Tibial artery (tissue), 4 donors: ENCODE data around the gene TNKS1BP1.

Source experiments
- DNase-seq, 2 donors: peaks; one replicate each; pipeline ENCODE4 v3.0.0-alpha.2; 2019
- H3K27ac ChIP-seq, 2 donors: fragments of 200-600 bp; sonication (generic) in 1 of 2; 1 replicate in 1 of 2; 2 replicates in 1 of 2; pipeline ENCODE4 v1.5.1; 2018 to 2019; ENCODE audit warnings: mild to moderate bottlenecking in 1 of 2
- H3K27me3 ChIP-seq, 2 donors: fragments of 200-600 bp; sonication (generic) in 1 of 2; one replicate each; pipeline versions ENCODE4 v1.5.1 to v1.6.0; 2016 to 2019
- H3K36me3 ChIP-seq, 3 donors: fragments of 200-600 bp; sonication (generic) in 2 of 3; one replicate each; pipeline ENCODE4 v1.5.1; 2016 to 2019; ENCODE audit warnings: mild to moderate bottlenecking in 2 of 3
- H3K4me1 ChIP-seq, 4 donors: fragments of 200-600 bp; sonication (generic) in 2 of 4; 1 replicate in 3 of 4; 2 replicates in 1 of 4; pipeline ENCODE4 v1.5.1; 2016 to 2019
- H3K4me3 ChIP-seq, 2 donors: fragments of 200-600 bp; sonication (generic) in 1 of 2; 1 replicate in 1 of 2; 2 replicates in 1 of 2; pipeline ENCODE4 v1.5.1; 2018 to 2019; ENCODE audit warnings: mild to moderate bottlenecking in 2 of 2
- H3K9me3 ChIP-seq, 3 donors: fragments of 200-600 bp; sonication (generic) in 1 of 3; one replicate each; pipeline ENCODE4 v1.5.1; 2016 to 2019
- intact Hi-C: fragments of 100-400 bp; cut with DNase I; formaldehyde crosslinking; loops from one replicate; pipeline ENCODE4 v1.15.0; 2023; ENCODE audit warnings: low total_unique reads
- TF ChIP-seq, protein P1 (sequence below), 2 experiments: fragments of 200-600 bp in 1 of 2; fragments of 450-650 bp in 1 of 2; IDR thresholded peaks; one replicate each; pipeline ENCODE4 v1.5.1; 2017 to 2019; ENCODE audit warnings: antibody characterized with exemption in 2 of 2, mild to moderate bottlenecking in 1 of 2, moderate library complexity in 1 of 2

TNKS1BP1 gene

DNA sequence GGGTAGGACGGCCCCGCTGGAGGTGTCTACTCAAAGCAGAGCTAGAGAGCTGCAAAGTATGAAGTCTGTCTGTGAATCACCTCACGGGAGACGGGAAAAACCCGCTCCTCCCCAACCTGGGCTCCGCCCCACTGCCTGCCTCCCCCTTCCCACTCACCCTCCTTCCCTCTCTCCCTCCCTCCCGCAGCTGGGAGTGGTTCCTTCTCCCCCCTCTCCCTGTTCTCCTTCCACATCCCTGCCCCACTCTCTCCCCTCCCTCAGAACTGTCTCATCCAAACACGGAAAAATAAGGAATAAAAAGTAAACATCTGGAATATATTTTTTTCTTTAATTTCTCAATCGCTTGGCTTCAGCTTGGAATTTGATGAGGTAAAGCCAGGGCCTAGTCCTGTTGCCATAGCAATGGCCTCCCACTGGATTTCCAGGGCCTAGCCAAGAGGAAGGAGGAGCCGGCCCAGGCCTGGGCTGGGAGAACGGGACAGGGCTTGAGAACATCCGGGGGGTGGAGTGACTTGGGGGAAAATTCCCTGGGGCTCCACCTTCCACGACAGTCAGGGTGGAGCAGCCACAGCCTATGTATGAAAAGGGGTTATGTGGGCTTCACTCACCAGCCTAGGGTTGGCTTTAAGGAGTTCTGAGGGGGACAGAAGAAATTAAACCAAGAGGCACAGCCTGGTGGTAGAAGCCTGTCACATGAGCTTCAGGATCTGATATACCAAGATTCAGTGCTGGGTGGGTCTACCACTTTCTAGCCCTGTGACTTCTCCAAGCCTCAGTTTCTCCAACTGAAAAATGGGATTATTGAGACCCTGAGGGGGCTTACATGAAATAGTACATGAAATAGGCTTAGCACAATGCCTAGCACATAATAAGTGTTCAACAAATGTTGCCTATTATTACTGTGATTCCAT lies 2.2 kb downstream of the TNKS1BP1 start:
- TF ChIP-seq, protein P1, sequence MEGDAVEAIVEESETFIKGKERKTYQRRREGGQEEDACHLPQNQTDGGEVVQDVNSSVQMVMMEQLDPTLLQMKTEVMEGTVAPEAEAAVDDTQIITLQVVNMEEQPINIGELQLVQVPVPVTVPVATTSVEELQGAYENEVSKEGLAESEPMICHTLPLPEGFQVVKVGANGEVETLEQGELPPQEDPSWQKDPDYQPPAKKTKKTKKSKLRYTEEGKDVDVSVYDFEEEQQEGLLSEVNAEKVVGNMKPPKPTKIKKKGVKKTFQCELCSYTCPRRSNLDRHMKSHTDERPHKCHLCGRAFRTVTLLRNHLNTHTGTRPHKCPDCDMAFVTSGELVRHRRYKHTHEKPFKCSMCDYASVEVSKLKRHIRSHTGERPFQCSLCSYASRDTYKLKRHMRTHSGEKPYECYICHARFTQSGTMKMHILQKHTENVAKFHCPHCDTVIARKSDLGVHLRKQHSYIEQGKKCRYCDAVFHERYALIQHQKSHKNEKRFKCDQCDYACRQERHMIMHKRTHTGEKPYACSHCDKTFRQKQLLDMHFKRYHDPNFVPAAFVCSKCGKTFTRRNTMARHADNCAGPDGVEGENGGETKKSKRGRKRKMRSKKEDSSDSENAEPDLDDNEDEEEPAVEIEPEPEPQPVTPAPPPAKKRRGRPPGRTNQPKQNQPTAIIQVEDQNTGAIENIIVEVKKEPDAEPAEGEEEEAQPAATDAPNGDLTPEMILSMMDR (IDR thresholded peaks at IDR 0.05), result no peak
- H3K4me1 ChIP-seq, result peaks cover 4 to 72% (median 64%) of the 10 kb centered on the region in 4 donors

DNA sequence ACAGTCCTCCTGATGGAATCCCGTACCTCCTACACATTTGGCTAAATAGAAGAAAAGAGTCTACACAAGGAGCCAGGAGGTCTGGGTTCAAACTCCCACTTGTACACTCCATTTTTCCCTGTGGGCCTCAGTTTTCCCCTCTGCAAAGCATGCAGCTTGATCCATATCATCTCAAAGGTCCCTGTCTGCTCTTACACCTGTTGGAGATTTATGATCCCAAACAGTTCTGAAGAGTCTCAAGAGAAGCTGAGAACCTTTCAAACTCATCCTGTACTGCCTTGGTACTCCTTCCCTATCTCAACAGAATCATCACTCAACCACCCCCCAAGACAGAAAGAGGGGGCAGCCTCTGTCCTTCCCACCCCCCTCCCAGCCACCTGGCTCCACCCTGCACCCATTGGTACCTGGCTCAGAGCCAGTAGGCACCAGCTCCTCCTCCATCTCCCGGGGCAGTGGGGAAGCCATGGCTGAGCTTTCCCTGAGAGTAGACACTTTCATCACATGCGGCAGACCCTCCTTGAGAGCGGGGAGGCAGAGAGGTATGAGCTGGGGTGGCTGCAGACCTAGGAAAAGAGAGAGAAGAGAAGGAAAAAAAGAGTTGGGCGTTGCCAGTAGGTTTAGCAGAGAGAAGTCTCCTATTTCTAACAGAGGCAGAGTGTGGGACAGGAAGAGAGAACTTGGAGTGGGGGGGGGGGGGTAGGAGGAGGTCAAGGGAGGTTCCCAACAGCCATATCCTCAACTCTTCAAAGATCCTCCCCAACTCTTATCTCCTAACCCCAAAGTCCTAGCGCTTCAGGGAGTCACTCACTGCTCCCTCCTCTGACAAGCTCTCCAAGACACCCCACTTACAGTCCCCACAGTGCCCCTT lies 3.1 kb downstream of the TNKS1BP1 start:
- H3K9me3 ChIP-seq, result no peaks in the 10 kb centered on the region
- no peak for DNase-seq
- TF ChIP-seq, protein P1 (IDR thresholded peaks at IDR 0.05), result no peak
- intact Hi-C loops, result loop anchor here (1.0 kb wide), 1 partner anchor 10 kb away; no protein-coding TSS in a partner anchor
- H3K27ac ChIP-seq, result peak overlapping the region; percentile 94 to 98
- peak overlapping the region; percentile 81 to 92 for H3K4me3 ChIP-seq
- no peaks in the 10 kb centered on the region for H3K27me3 ChIP-seq
- H3K36me3 ChIP-seq, result peaks cover 42 to 47% (median 43%) of the 10 kb centered on the region in 3 donors
- peaks cover 4 to 78% (median 70%) of the 10 kb centered on the region in 4 donors for H3K4me1 ChIP-seq

More for the DNA sequence above, 2.2 kb downstream of the TNKS1BP1 start:
- peaks cover 42 to 47% (median 42%) of the 10 kb centered on the region in 3 donors for H3K36me3 ChIP-seq
- DNase-seq, result peak; percentile 97 to 98
- intact Hi-C loops, result loop anchor here (1.0 kb wide), 1 partner anchor 11 kb away; no protein-coding TSS in a partner anchor
- H3K27me3 ChIP-seq, result no peaks in the 10 kb centered on the region
- H3K27ac ChIP-seq, result peak overlapping the region; percentile 94 to 98
- peak overlapping the region; percentile 81 to 92 for H3K4me3 ChIP-seq
- no peaks in the 10 kb centered on the region for H3K9me3 ChIP-seq

DNA sequence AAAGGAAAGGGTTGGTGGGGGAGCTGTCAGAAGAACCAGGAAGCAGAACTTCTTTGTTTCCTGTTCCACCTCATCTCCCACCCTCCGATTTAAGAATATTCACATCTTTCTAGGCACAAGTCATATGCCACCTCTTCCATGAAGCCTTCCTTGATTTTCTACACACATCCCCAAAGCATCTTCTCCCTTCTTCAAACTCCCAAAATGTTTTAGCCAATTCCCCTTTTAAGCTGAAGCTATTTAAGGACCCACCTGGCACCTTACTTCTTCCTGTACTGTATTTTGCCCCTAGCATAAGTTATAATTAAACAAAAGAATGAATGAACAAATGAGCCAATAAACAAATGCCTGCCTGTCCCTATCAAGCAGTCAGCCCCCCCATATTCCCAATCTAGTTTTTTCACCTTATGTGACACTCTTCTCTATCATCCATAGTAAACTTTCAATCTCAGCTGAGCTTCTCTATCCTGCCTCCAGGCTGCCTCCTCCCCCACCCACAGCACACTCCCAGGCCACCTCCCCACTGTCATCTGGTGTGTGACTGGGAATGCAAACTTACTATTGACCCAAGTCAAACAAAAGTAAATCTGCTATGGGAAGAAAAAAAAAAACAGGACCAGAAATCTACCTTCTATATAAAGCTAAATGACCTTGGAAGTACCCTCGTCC lies 3.9 kb downstream of the TNKS1BP1 start:
- peaks cover 48 to 50% (median 49%) of the 10 kb centered on the region in 3 donors for H3K36me3 ChIP-seq
- TF ChIP-seq, protein P1 (IDR thresholded peaks at IDR 0.05), result no peak
- peak overlapping the region; percentile 94 to 98 for H3K27ac ChIP-seq
- DNase-seq, result no peak
- no peaks in the 10 kb centered on the region for H3K27me3 ChIP-seq
- intact Hi-C loops, result no loop called here
- peak overlapping the region in 1 of 2 donors; percentile 92 for H3K4me3 ChIP-seq
- peaks cover 4 to 77% (median 67%) of the 10 kb centered on the region in 4 donors for H3K4me1 ChIP-seq
- H3K9me3 ChIP-seq, result no peaks in the 10 kb centered on the region

DNA sequence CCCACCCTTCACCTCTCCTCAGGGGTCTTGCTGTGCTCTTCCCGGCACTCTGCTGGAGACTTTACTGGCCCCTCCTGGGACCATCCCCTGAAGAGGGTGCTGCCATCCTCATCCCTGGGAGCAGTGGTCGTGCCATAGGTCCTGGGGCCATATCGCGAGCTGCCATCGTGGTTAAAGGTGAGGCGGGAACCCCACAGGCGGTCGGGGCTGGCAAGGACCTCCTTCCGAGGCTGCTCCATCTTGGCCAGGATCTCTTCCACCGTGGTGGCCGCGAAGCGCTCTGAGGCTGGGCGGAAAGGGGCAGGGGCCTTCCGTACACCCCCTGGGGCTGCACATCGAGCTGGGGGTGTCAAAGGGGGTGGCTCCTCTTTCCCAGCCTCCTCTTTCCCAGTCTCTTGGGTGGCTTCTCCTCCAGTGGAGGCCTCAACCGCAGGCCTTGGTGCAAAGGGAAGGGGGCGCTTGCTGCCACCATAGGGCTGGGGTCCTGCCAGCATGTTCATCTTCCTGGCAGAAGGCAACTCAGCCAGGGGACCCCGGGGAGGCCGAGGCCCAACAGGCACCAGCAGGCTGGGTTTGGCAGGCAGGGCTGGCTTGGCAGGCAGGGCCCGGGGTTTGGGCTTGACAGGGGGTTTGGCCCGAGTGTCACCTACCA lies 4.6 kb downstream of the TNKS1BP1 start:
- TF ChIP-seq, protein P1 (IDR thresholded peaks at IDR 0.05), result no peak
- Histone ChIP-seq H3K4me3 (peak overlapping the region in 1 of 2 donors; percentile 92), H3K27ac (peak overlapping the region; percentile 94 to 98), H3K4me1 (peaks cover 4 to 77% (median 61%) of the 10 kb centered on the region in 4 donors), H3K36me3 (peaks cover 55 to 57% (median 56%) of the 10 kb centered on the region in 3 donors), H3K9me3 (no peaks in the 10 kb centered on the region), H3K27me3 (no peaks in the 10 kb centered on the region)
- DNase-seq, result no peak
- intact Hi-C loops, result no loop called here
